Measurements from ENCODE around the gene MRPL2.
"Not testable (repeated sequence)": the region's sequence is repeated elsewhere in the genome, so short reads cannot be mapped to it uniquely, and the experiment has no call there.

MRPL2 gene

GRCh38 chr6:43045371-43045930, 13.8 kb downstream of the MRPL2 start:
- TF ChIP-seq CTCF (conservative IDR thresholded peaks at IDR 0.05) (no peak), ZFX (IDR thresholded peaks at IDR 0.05) (no peak)

GRCh38 chr6:43043310-43043709, 15.9 kb downstream of the MRPL2 start:
- TF ChIP-seq ZFX (IDR thresholded peaks at IDR 0.05) (no peak), CTCF (conservative IDR thresholded peaks at IDR 0.05) (no peak)
- no peak overlapping the region for H3K27ac ChIP-seq

More at GRCh38 chr6:43045371-43045930, 13.8 kb downstream of the MRPL2 start:
- no peak overlapping the region for H3K27ac ChIP-seq

- H3K27ac ChIP-seq = not testable (repeated sequence)
These were observed 17.8 kb downstream of the MRPL2 start for GRCh38 chr6:43041475-43041874.

GRCh38 chr6:43040542-43041257, 18.5 kb downstream of the MRPL2 start:
- no peak overlapping the region for H3K27ac ChIP-seq
- no peak for TF ChIP-seq CTCF (conservative IDR thresholded peaks at IDR 0.05)

GRCh38 chr6:43038727-43039126, 20.5 kb downstream of the MRPL2 start:
- H3K27ac ChIP-seq = no peak overlapping the region
- TF ChIP-seq CTCF (conservative IDR thresholded peaks at IDR 0.05) (no peak), ZFX (IDR thresholded peaks at IDR 0.05) (no peak)

GRCh38 chr6:43037706-43038105, 21.5 kb downstream of the MRPL2 start:
- TF ChIP-seq ZFX (IDR thresholded peaks at IDR 0.05) = no peak
- TF ChIP-seq CTCF (conservative IDR thresholded peaks at IDR 0.05) = no peak
- H3K27ac ChIP-seq = no peak overlapping the region

GRCh38 chr6:43037197-43037596, 22.0 kb downstream of the MRPL2 start:
- TF ChIP-seq ZFX (IDR thresholded peaks at IDR 0.05) (no peak), CTCF (conservative IDR thresholded peaks at IDR 0.05) (no peak)
- no peak overlapping the region for H3K27ac ChIP-seq

- TF ChIP-seq CTCF (conservative IDR thresholded peaks at IDR 0.05) = no peak
- no peak for TF ChIP-seq ZFX (IDR thresholded peaks at IDR 0.05)
- H3K27ac ChIP-seq = no peak overlapping the region
These were observed 22.5 kb downstream of the MRPL2 start for GRCh38 chr6:43036712-43037111.
